Stomach (tissue), 9 donors: Measurements from ENCODE around the gene CMTR1. TPM values are rescaled to one million over a fixed set of nuclear protein-coding genes. Genes with fewer than 3 reads are reported as not detected.

Experiments
- DNase-seq, 2 donors: peaks; one replicate each; pipeline versions ENCODE4 v3.0.0 to v3.0.0-alpha.2; 2013 to 2019
- H3K27ac ChIP-seq, 5 donors: fragments of 200-600 bp in 4 of 5; sonication (generic) in 4 of 5; one replicate each; pipeline ENCODE4 v1.5.1; 2013 to 2019; ENCODE audit warnings: mild to moderate bottlenecking in 1 of 5, moderate library complexity in 1 of 5
- H3K27me3 ChIP-seq, 3 donors: fragments of 200-600 bp; sonication (generic); one replicate each; pipeline ENCODE4 v1.5.1; 2017 to 2019; ENCODE audit warnings: mixed run types in 1 of 3
- H3K36me3 ChIP-seq, 4 donors: fragments of 200-600 bp; sonication (generic); 1 replicate in 3 of 4; 2 replicates in 1 of 4; pipeline ENCODE4 v1.5.1; 2016 to 2019
- H3K4me1 ChIP-seq, 4 donors: fragments of 200-600 bp; sonication (generic); one replicate each; pipeline ENCODE4 v1.5.1; 2016 to 2019
- H3K4me3 ChIP-seq, 4 donors: fragments of 200-600 bp; sonication (generic) in 3 of 4; one replicate each; pipeline ENCODE4 v1.5.1; 2016 to 2019; ENCODE audit warnings: mild to moderate bottlenecking in 1 of 4
- H3K9me3 ChIP-seq, 4 donors: fragments of 200-600 bp; sonication (generic); one replicate each; pipeline ENCODE4 v1.5.1; 2016 to 2019
- CTCF ChIP-seq, 7 experiments: fragments of 450-650 bp in 4 of 7; fragments of 200-600 bp in 3 of 7; sonication (generic) in 3 of 7; IDR thresholded peaks; one replicate each; pipeline ENCODE4 v1.5.1; 2016 to 2019; ENCODE audit warnings: antibody characterized with exemption in 7 of 7, control low read depth in 2 of 7, mild to moderate bottlenecking in 1 of 7
- EP300 ChIP-seq: sonication (generic); formaldehyde crosslinking; IDR thresholded peaks from one replicate; pipeline ENCODE4 v1.6.1; 2017; ENCODE audit warnings: antibody characterized with exemption
- POLR2A ChIP-seq, 4 donors: fragments of 450-650 bp; IDR thresholded peaks; one replicate each; pipeline ENCODE4 v1.6.1; 2016; ENCODE audit warnings: antibody characterized with exemption in 4 of 4, control low read depth in 2 of 4, mild to moderate bottlenecking in 1 of 4, moderate library complexity in 1 of 4
- POLR2AphosphoS5 ChIP-seq, 3 donors: sonication (generic); formaldehyde crosslinking; IDR thresholded peaks; one replicate each; pipeline ENCODE4 v1.6.1; 2016; ENCODE audit warnings: antibody characterized with exemption in 3 of 3
- WGBS, 5 donors: extraction: QIAGEN DNeasy Blood & Tissue Kit in 3 of 5; methylation state at CpG; one replicate each; pipeline versions ENCODE4 v1.1.5 to v1.1.7; 2013 to 2018; 5-methylcytosine and 5-hydroxymethylcytosine counted together
- intact Hi-C: fragments of 100-400 bp; cut with DNase I; formaldehyde crosslinking; loops from one replicate; pipeline ENCODE4 v1.15.1; 2023; ENCODE audit warnings: low total_unique reads
- polyA plus RNA-seq, 3 donors: library from polyadenylated mRNA; stranded (reverse); fragments of 200-250 nt; gene quantifications; one replicate each; pipeline ENCODE4 v1.2.3, GENCODE V29; 2013
- total RNA-seq, 5 donors: library from RNA; depleted of rRNA; stranded (reverse); fragments of >200 nt; gene quantifications; one replicate each; pipeline versions ENCODE4 v1.1.0 to v1.2.3, GENCODE V29; 2014 to 2016
- donor health status: healthy with polysubstance abuse.
- donor health status: Bipolar disorder and iron deficiency.
- donor health status: healthy.

The CMTR1 gene
- total and polyA plus RNA-seq, 8 donors, result 6.3 to 145 (median 24.5) TPM

DNA sequence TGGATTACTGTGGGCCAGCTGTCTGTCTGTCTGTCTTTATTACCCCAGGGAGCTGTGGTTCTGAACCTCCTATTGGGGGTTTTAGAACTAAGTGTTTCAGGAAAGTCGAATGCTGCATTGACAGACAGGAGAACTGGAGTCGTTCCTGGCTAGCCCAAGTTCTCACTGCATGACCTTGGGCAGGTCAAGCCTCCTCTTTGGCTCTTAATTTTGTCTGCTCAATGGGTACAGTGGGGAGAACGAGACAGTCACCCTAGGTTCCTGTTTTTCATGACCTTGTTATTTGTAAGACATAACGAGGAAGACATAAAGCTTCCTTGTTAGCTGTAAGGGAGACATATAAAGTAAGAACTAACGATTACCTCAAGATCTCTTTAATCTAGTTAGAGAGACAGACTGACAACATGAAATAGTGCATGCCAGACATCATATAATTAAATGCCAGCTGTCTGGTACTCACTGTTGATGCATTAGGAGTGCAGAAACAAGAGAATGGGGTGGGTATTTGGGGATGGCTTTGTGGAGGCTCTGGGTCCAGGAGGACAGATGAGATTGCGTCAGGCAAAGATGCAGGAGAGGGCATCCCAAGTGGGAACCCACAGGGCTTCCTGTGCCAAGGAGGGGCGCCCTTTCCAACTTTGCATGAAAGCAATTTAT lies 70.4 kb downstream of the CMTR1 start:
- DNase-seq, result no peak
- no peaks in the 10 kb centered on the region for H3K36me3 ChIP-seq
- H3K4me3 ChIP-seq, result no peak overlapping the region
- no peaks in the 10 kb centered on the region for H3K9me3 ChIP-seq
- TF ChIP-seq EP300 (no peak), CTCF (IDR thresholded peaks at IDR 0.05) (no peak), POLR2A (IDR thresholded peaks at IDR 0.05) (no peak), POLR2AphosphoS5 (IDR thresholded peaks at IDR 0.05) (no peak)
- peak overlapping the region in 1 of 5 donors; percentile 49 for H3K27ac ChIP-seq
- peaks cover 7 to 15% (median 14%) of the 10 kb centered on the region in 4 donors for H3K4me1 ChIP-seq
- H3K27me3 ChIP-seq, result no peaks in the 10 kb centered on the region
- intact Hi-C loops, result no loop called here
- 59 to 70% (median 67%) methylated on average over 6 to 7 of the region's 7 CpGs for WGBS, 5 donors

DNA sequence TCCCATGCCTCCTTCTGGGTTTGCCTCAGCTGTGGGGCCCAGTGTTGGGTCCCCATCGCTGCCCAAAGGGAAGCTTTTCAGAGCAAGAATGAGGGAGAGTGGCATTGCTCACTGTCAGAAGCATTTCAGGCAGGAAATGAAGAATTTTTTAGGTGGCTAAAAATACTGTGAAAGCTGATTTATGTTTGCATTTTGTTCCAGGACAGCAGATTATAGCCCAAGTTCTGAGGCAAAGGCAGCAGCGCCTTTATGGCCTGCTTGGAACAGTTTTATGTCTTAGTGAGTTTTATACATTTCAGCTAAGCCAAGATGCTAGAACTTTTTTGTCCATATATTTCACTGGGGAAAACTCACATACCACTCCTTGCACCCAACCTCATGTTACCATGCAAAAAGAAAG lies 71.0 kb downstream of the CMTR1 start:
- H3K4me1 ChIP-seq, result peaks cover 3 to 9% (median 8%) of the 10 kb centered on the region in 4 donors
- H3K36me3 ChIP-seq, result no peaks in the 10 kb centered on the region
- 59 to 83% (median 81%) methylated on average over 2 of the region's 2 CpGs for WGBS, 5 donors
- H3K27ac ChIP-seq, result peak overlapping the region in 1 of 5 donors; percentile 49
- intact Hi-C loops, result no loop called here
- TF ChIP-seq CTCF (IDR thresholded peaks at IDR 0.05) (no peak), POLR2A (IDR thresholded peaks at IDR 0.05) (no peak), POLR2AphosphoS5 (IDR thresholded peaks at IDR 0.05) (no peak)
- no peaks in the 10 kb centered on the region for H3K27me3 ChIP-seq
- DNase-seq, result no peak
- H3K9me3 ChIP-seq, result no peaks in the 10 kb centered on the region
- H3K4me3 ChIP-seq, result no peak overlapping the region

- H3K36me3 ChIP-seq, result no peaks in the 10 kb centered on the region
- H3K4me3 ChIP-seq, result no peak overlapping the region
- WGBS, 5 donors, result 65 to 92% (median 90%) methylated on average over 4 of the region's 4 CpGs
- intact Hi-C loops, result no loop called here
- no peak for DNase-seq
- TF ChIP-seq POLR2AphosphoS5 (IDR thresholded peaks at IDR 0.05), result no peak
- TF ChIP-seq POLR2A (IDR thresholded peaks at IDR 0.05), result no peak
- TF ChIP-seq EP300, result no peak
- no peak for TF ChIP-seq CTCF (IDR thresholded peaks at IDR 0.05)
- no peak overlapping the region for H3K27ac ChIP-seq
- H3K27me3 ChIP-seq, result peaks cover 0 to 4% (median 2%) of the 10 kb centered on the region in 3 donors
- no peaks in the 10 kb centered on the region for H3K9me3 ChIP-seq
- peaks cover 0 to 2% (median 0%) of the 10 kb centered on the region in 4 donors for H3K4me1 ChIP-seq
Observed at GRCh38 chr6:37506479-37506878, 73.5 kb downstream of the CMTR1 start.

DNA sequence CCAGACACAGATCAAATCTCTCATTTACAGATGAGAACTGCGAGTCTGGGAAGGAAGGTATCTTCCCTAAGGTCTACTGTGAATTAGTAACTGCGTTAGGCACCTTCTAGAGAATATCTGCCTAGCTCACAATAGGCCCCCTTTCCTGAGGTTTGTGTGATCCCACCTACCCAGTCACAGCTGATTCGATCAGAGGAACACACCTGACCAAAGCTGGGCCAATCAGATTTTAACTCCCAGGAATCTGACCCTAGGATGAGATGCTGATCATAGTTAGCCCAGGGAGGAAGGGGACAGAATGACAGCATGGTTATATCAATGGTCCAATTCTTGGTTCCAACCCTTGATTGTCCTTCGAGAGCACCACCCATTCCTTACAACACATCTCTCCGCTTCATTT lies 74.1 kb downstream of the CMTR1 start:
- Histone ChIP-seq H3K27ac (no peak overlapping the region), H3K4me1 (no peaks in the 10 kb centered on the region), H3K27me3 (peaks cover 0 to 10% (median 7%) of the 10 kb centered on the region in 3 donors), H3K9me3 (no peaks in the 10 kb centered on the region), H3K36me3 (no peaks in the 10 kb centered on the region), H3K4me3 (no peak overlapping the region)
- intact Hi-C loops, result no loop called here
- TF ChIP-seq POLR2A (IDR thresholded peaks at IDR 0.05), result no peak
- no peak for TF ChIP-seq CTCF (IDR thresholded peaks at IDR 0.05)
- TF ChIP-seq POLR2AphosphoS5 (IDR thresholded peaks at IDR 0.05), result no peak
- no peak for TF ChIP-seq EP300
- 82 to 91% (median 87%) methylated on average over 5 of the region's 5 CpGs for WGBS, 5 donors
- DNase-seq, result no peak
